Esophagus muscularis mucosa (tissue), 4 donors: ENCODE results near the gene OTC. TPM values are rescaled to one million over a fixed set of nuclear protein-coding genes. Genes with fewer than 3 reads are reported as not detected.

Source experiments
- DNase-seq: peaks from one replicate; pipeline ENCODE4 v3.0.0-alpha.2; 2017; ENCODE audit errors: extremely low spot score
- H3K27ac ChIP-seq, 4 donors: fragments of 200-600 bp; sonication (generic); replicated peaks in 1 of 4; 1 replicate in 3 of 4; 2 replicates in 1 of 4; pipeline ENCODE4 v1.5.1; 2016 to 2019; ENCODE audit warnings: mild to moderate bottlenecking in 1 of 4
- H3K27me3 ChIP-seq, 4 donors: fragments of 200-600 bp; sonication (generic); one replicate each; pipeline versions ENCODE4 v1.5.1 to v1.6.0; 2016 to 2019
- H3K36me3 ChIP-seq, 4 donors: fragments of 200-600 bp; sonication (generic); one replicate each; pipeline ENCODE4 v1.5.1; 2016 to 2019
- H3K4me1 ChIP-seq, 4 donors: fragments of 200-600 bp; sonication (generic); one replicate each; pipeline ENCODE4 v1.5.1; 2016 to 2019
- H3K4me3 ChIP-seq, 4 donors: fragments of 200-600 bp; sonication (generic); 1 replicate in 2 of 4; 2 replicates in 2 of 4; pipeline ENCODE4 v1.5.1; 2016 to 2019; ENCODE audit warnings: mild to moderate bottlenecking in 4 of 4, moderate library complexity in 1 of 4
- H3K9me3 ChIP-seq, 4 donors: fragments of 200-600 bp; sonication (generic); 1 replicate in 3 of 4; 2 replicates in 1 of 4; pipeline ENCODE4 v1.5.1; 2016 to 2019
- CTCF ChIP-seq, 3 experiments: fragments of 200-600 bp in 2 of 3; fragments of 450-650 bp in 1 of 3; sonication (generic) in 2 of 3; IDR thresholded peaks; one replicate each; pipeline ENCODE4 v1.5.1; 2017 to 2019; ENCODE audit warnings: antibody characterized with exemption in 3 of 3, mild to moderate bottlenecking in 2 of 3, moderate library complexity in 1 of 3
- EP300 ChIP-seq: sonication (generic); formaldehyde crosslinking; IDR thresholded peaks from one replicate; pipeline ENCODE4 v1.6.1; 2017; ENCODE audit warnings: antibody characterized with exemption
- POLR2A ChIP-seq: fragments of 450-650 bp; IDR thresholded peaks from one replicate; pipeline ENCODE4 v1.6.1; 2017; ENCODE audit warnings: antibody characterized with exemption, moderate library complexity, mild to moderate bottlenecking, low read depth
- POLR2AphosphoS5 ChIP-seq, 2 donors: sonication (generic); formaldehyde crosslinking; IDR thresholded peaks; one replicate each; pipeline ENCODE4 v1.6.1; 2017; ENCODE audit warnings: antibody characterized with exemption in 2 of 2
- WGBS: methylation state at CpG from one replicate; pipeline ENCODE4 v1.1.5; 2018; 5-methylcytosine and 5-hydroxymethylcytosine counted together
- intact Hi-C: fragments of 100-400 bp; cut with DNase I; formaldehyde crosslinking; loops from one replicate; pipeline ENCODE4 v1.15.1; 2023
- total RNA-seq, 4 donors: library from RNA; depleted of rRNA; stranded (reverse); fragments of >200 nt; gene quantifications; one replicate each; pipeline versions ENCODE4 v1.1.0 to v1.2.1, GENCODE V29; 2016

OTC gene
- total RNA-seq, 4 donors from 2014 or later = 0.23 to 0.42 (median 0.33) TPM; not detected in 1

GRCh38 chrX:38357747-38358673 is 5.6 kb downstream of the OTC start:
- intact Hi-C loops = no loop called here
- 54% methylated on average over 4 of the region's 4 CpGs for WGBS
- DNase-seq = no peak
- no peak overlapping the region for H3K27ac ChIP-seq
- H3K36me3 ChIP-seq = no peaks in the 10 kb centered on the region
- H3K4me1 ChIP-seq = no peaks in the 10 kb centered on the region
- no peak overlapping the region for H3K4me3 ChIP-seq
- H3K27me3 ChIP-seq = peaks cover 0 to 2% (median 0%) of the 10 kb centered on the region in 4 donors
- no peaks in the 10 kb centered on the region for H3K9me3 ChIP-seq
- TF ChIP-seq POLR2A (no peak), POLR2AphosphoS5 (IDR thresholded peaks at IDR 0.05) (no peak), CTCF (IDR thresholded peaks at IDR 0.05) (no peak), EP300 (no peak)

GRCh38 chrX:38363046-38363445 is 10.6 kb downstream of the OTC start:
- Histone ChIP-seq H3K4me3 (no peak overlapping the region), H3K27ac (no peak overlapping the region), H3K27me3 (peaks cover 0 to 6% (median 0%) of the 10 kb centered on the region in 4 donors), H3K9me3 (no peaks in the 10 kb centered on the region), H3K36me3 (no peaks in the 10 kb centered on the region), H3K4me1 (no peaks in the 10 kb centered on the region)
- intact Hi-C loops = no loop called here
- no peak for DNase-seq
- TF ChIP-seq CTCF (IDR thresholded peaks at IDR 0.05) (no peak), EP300 (no peak), POLR2A (no peak), POLR2AphosphoS5 (IDR thresholded peaks at IDR 0.05) (no peak)

GRCh38 chrX:38365954-38366353 is 13.6 kb downstream of the OTC start:
- DNase-seq = no peak
- no peak overlapping the region for H3K27ac ChIP-seq
- H3K9me3 ChIP-seq = no peaks in the 10 kb centered on the region
- H3K4me3 ChIP-seq = no peak overlapping the region
- H3K4me1 ChIP-seq = no peaks in the 10 kb centered on the region
- WGBS = 49% methylated on average over 3 of the region's 3 CpGs
- intact Hi-C loops = no loop called here
- peaks cover 0 to 6% (median 0%) of the 10 kb centered on the region in 4 donors for H3K27me3 ChIP-seq
- no peaks in the 10 kb centered on the region for H3K36me3 ChIP-seq
- no peak for TF ChIP-seq CTCF (IDR thresholded peaks at IDR 0.05)
- TF ChIP-seq POLR2AphosphoS5 (IDR thresholded peaks at IDR 0.05) = no peak
- no peak for TF ChIP-seq EP300
- TF ChIP-seq POLR2A = no peak

- peaks cover 0 to 5% (median 0%) of the 10 kb centered on the region in 4 donors for H3K27me3 ChIP-seq
- H3K4me1 ChIP-seq = no peaks in the 10 kb centered on the region
- WGBS = 40% methylated on average over 2 of the region's 2 CpGs
- H3K4me3 ChIP-seq = no peak overlapping the region
- DNase-seq = no peak
- TF ChIP-seq EP300 = no peak
- no peak for TF ChIP-seq POLR2AphosphoS5 (IDR thresholded peaks at IDR 0.05)
- no peak for TF ChIP-seq CTCF (IDR thresholded peaks at IDR 0.05)
- TF ChIP-seq POLR2A = no peak
- H3K36me3 ChIP-seq = no peaks in the 10 kb centered on the region
- no peak overlapping the region for H3K27ac ChIP-seq
- H3K9me3 ChIP-seq = no peaks in the 10 kb centered on the region
- intact Hi-C loops = no loop called here
Observed at GRCh38 chrX:38368774-38369173, 16.4 kb downstream of the OTC start.
